H9 (cell line): ENCODE results near the gene MAD1L1. TPM values are rescaled to one million over a fixed set of nuclear protein-coding genes. Genes with fewer than 3 reads are reported as not detected.

ENCODE experiments used
- DNase-seq: peaks from one replicate; pipeline ENCODE4 v3.0.0-alpha.2; 2017
- H2AFZ ChIP-seq: one replicate; pipeline ENCODE4 v1.6.1; 2013; ENCODE audit warnings: mild to moderate bottlenecking, low read length, control low read depth, moderate library complexity
- H2AK5ac ChIP-seq: 2 replicates; pipeline ENCODE4 v1.6.1; 2013; ENCODE audit warnings: low read length, control low read depth, mixed read lengths; ENCODE audit not compliant: insufficient read length
- H2BK120ac ChIP-seq: one replicate; pipeline ENCODE4 v1.6.1; 2013; ENCODE audit warnings: low read depth, mild to moderate bottlenecking, low read length, control low read depth, inconsistent platforms; ENCODE audit not compliant: poor library complexity, severe bottlenecking
- H2BK12ac ChIP-seq: 2 replicates; pipeline ENCODE4 v1.6.1; 2013; ENCODE audit warnings: low read length, control low read depth, mixed read lengths, low read depth; ENCODE audit not compliant: insufficient read length
- H2BK15ac ChIP-seq: 2 replicates; pipeline ENCODE4 v1.6.1; 2013; ENCODE audit warnings: low read depth, low read length, control low read depth
- H2BK20ac ChIP-seq: one replicate; pipeline ENCODE4 v1.6.1; 2013; ENCODE audit warnings: low read depth, mild to moderate bottlenecking, low read length, control low read depth, inconsistent platforms; ENCODE audit not compliant: poor library complexity, severe bottlenecking
- H2BK5ac ChIP-seq: 2 replicates; pipeline ENCODE4 v1.6.1; 2013; ENCODE audit warnings: low read length, control low read depth, mixed read lengths; ENCODE audit not compliant: insufficient read length
- H3K14ac ChIP-seq: 2 replicates; pipeline ENCODE4 v1.6.1; 2013; ENCODE audit warnings: low read length, control low read depth; ENCODE audit not compliant: insufficient read depth
- H3K18ac ChIP-seq: 2 replicates; pipeline ENCODE4 v1.6.1; 2013; ENCODE audit warnings: low read depth, mild to moderate bottlenecking, mixed read lengths, low read length, control low read depth; ENCODE audit not compliant: insufficient read length
- H3K23ac ChIP-seq: 2 replicates; pipeline ENCODE4 v1.6.1; 2013; ENCODE audit warnings: low read length, control low read depth, mixed read lengths, low read depth; ENCODE audit not compliant: insufficient read length
- H3K23me2 ChIP-seq: 2 replicates; pipeline ENCODE4 v1.6.1; 2013; ENCODE audit warnings: low read depth, mild to moderate bottlenecking, mixed read lengths, low read length, control low read depth; ENCODE audit not compliant: insufficient read length, poor library complexity, severe bottlenecking
- H3K27ac ChIP-seq: 2 replicates; pipeline ENCODE4 v1.5.1; 2013; ENCODE audit warnings: low read length, control low read depth, mixed read lengths, low read depth; ENCODE audit not compliant: insufficient read length
- H3K27me3 ChIP-seq: 2 replicates; pipeline ENCODE4 v1.6.1; 2013; ENCODE audit warnings: low read length, control low read depth, inconsistent platforms; ENCODE audit not compliant: insufficient read depth
- H3K4ac ChIP-seq: 2 replicates; pipeline ENCODE4 v1.6.1; 2013; ENCODE audit warnings: low read depth, mild to moderate bottlenecking, control low read depth, inconsistent platforms, low read length, moderate library complexity
- H3K4me1 ChIP-seq: 2 replicates; pipeline ENCODE4 v1.6.1; 2013; ENCODE audit warnings: low read length, control low read depth, inconsistent platforms; ENCODE audit not compliant: insufficient read depth
- H3K4me2 ChIP-seq: 2 replicates; pipeline ENCODE4 v1.6.1; 2013; ENCODE audit warnings: low read length, control low read depth, mixed read lengths; ENCODE audit not compliant: insufficient read length, insufficient read depth
- H3K56ac ChIP-seq: 2 replicates; pipeline ENCODE4 v1.6.1; 2013; ENCODE audit warnings: low read depth, mild to moderate bottlenecking, mixed read lengths, low read length, control low read depth; ENCODE audit not compliant: insufficient read length
- H3K79me1 ChIP-seq: 2 replicates; pipeline ENCODE4 v1.6.1; 2013; ENCODE audit warnings: low read depth, mild to moderate bottlenecking, moderate library complexity, low read length, control low read depth, inconsistent platforms; ENCODE audit not compliant: insufficient read depth, poor library complexity, severe bottlenecking
- H3K79me2 ChIP-seq: 2 replicates; pipeline ENCODE4 v1.6.1; 2013; ENCODE audit warnings: low read length, control low read depth, inconsistent platforms; ENCODE audit not compliant: insufficient read depth
- H3K9ac ChIP-seq: 2 replicates; pipeline ENCODE4 v1.6.1; 2013; ENCODE audit warnings: low read length, control low read depth, mixed read lengths; ENCODE audit not compliant: insufficient read length; ENCODE audit errors: extremely low read depth
- H3K9me3 ChIP-seq: one replicate; pipeline ENCODE4 v1.6.1; 2013; ENCODE audit warnings: low read depth, low read length, inconsistent platforms; ENCODE audit not compliant: control insufficient read depth
- H3T11ph ChIP-seq: one replicate; pipeline ENCODE4 v1.6.1; 2013; ENCODE audit warnings: mild to moderate bottlenecking, low read length, control low read depth, inconsistent platforms
- H4K20me1 ChIP-seq: one replicate; pipeline ENCODE4 v1.6.1; 2013; ENCODE audit not compliant: control insufficient read depth, insufficient read length, insufficient read depth
- H4K5ac ChIP-seq: 2 replicates; pipeline ENCODE4 v1.6.1; 2013; ENCODE audit warnings: low read depth, mild to moderate bottlenecking, mixed read lengths, low read length, control low read depth; ENCODE audit not compliant: insufficient read length
- H4K8ac ChIP-seq: replicated peaks from 2 replicates; pipeline ENCODE4 v1.6.1; 2013; ENCODE audit warnings: low read length, control low read depth, mixed read lengths, low read depth; ENCODE audit not compliant: insufficient read length
- H4K91ac ChIP-seq: 2 replicates; pipeline ENCODE4 v1.6.1; 2013; ENCODE audit warnings: low read depth, mild to moderate bottlenecking, moderate library complexity, mixed read lengths, low read length, control low read depth; ENCODE audit not compliant: insufficient read length
- H3K27ac Mint-ChIP-seq, 3 experiments: 2 replicates in 2 of 3; 3 replicates in 1 of 3; pipeline ENCODE4 v1.8.0; 2020 to 2021; ENCODE audit warnings: mixed read lengths in 3 of 3, mild to moderate bottlenecking in 1 of 3, moderate library complexity in 1 of 3
- H3K27me3 Mint-ChIP-seq: 2 replicates; pipeline ENCODE4 v1.8.0; 2021; ENCODE audit warnings: low read depth, mild to moderate bottlenecking, moderate library complexity, mixed read lengths
- H3K36me3 Mint-ChIP-seq, 3 experiments: 2 replicates in 2 of 3; 3 replicates in 1 of 3; pipeline ENCODE4 v1.8.0; 2020 to 2021; ENCODE audit warnings: low read depth in 3 of 3, mixed read lengths in 3 of 3; ENCODE audit not compliant: insufficient read depth in 1 of 3
- H3K4me1 Mint-ChIP-seq, 2 experiments: 2 replicates each; pipeline ENCODE4 v1.8.0; 2020; ENCODE audit warnings: mixed read lengths in 2 of 2
- H3K4me3 Mint-ChIP-seq, 2 experiments: 2 replicates in 1 of 2; 3 replicates in 1 of 2; pipeline ENCODE4 v1.8.0; 2020 to 2021; ENCODE audit warnings: mild to moderate bottlenecking in 2 of 2, mixed read lengths in 2 of 2, moderate library complexity in 1 of 2
- H3K9me3 Mint-ChIP-seq, 2 experiments: 2 replicates in 1 of 2; 3 replicates in 1 of 2; pipeline ENCODE4 v1.8.0; 2020; ENCODE audit warnings: mild to moderate bottlenecking in 2 of 2, mixed read lengths in 2 of 2, moderate library complexity in 1 of 2
- WGBS: extraction: QIAGEN DNeasy Blood & Tissue Kit; methylation state at CpG from one replicate; pipeline ENCODE4 v1.1.7; 2013; ENCODE audit warnings: missing lambda C conversion rate, low lambda C conversion rate, mixed read lengths; ENCODE audit not compliant: insufficient read length; ENCODE audit errors: extremely low coverage; 5-methylcytosine and 5-hydroxymethylcytosine counted together
- total RNA-seq: library from RNA; stranded (reverse); gene quantifications from 2 replicates; pipeline ENCODE4 v1.2.1, GENCODE V29; 2021
- TF ChIP-seq, protein P1 (sequence below): fragments of 200-600 bp; sonication (generic); conservative IDR thresholded peaks from 3 replicates; pipeline ENCODE4 v1.8.0; 2021; ENCODE audit warnings: antibody characterized with exemption, mild to moderate bottlenecking

MAD1L1 gene
- total RNA-seq, 1 experiment from 2014 or later = 39.0 TPM

DNA sequence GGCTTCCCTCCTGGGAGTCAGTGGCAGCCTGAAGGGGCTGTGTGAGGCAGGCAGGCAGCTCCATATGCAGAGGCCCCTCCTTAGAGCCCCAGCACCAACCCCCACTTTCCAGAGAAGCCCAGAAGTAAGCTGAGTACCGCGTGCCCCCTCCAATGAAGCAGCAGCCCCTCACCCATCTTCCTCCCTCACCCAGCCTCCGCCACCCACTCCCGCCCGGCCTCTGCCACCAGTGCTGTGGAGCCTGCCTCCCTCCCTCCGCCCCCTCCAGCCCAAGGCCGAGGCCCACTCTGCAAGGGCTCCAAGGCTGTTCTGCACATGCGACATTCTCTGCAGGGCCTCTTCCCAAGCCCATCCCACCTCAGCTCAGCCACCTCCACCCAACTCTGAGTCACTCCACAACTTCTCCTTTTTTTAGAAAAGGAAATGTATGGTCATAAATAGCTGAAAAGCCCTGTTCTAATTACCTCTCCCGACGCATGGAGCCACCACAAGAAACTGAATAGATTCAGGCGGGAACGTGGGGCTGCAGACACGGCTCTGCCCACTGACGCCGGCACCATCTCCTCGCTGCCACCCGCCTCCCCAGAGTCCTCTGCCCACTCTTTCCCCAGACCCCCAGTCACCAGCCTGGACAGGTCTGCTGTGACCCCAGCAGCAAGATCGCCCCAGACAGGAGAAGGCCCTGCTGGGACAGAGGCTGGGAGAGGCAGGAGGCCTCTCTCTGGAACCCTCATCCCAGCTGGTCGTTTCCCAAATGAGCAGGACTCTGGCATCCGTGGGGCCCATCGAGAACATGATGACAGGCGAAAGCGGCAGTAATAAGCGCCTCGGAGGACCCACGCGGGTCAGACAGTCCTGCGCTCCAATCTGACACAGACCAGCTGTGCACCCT, 213.9 kb downstream of the MAD1L1 start:
- no peaks in the 10 kb centered on the region for H3K79me1 ChIP-seq
- H3K4me1 Mint-ChIP-seq = peaks cover 5 to 11% of the 10 kb centered on the region in 2 experiments; a peak in 3 of 4 replicates
- no peak overlapping the region for H2BK12ac ChIP-seq
- no peak overlapping the region for H2BK20ac ChIP-seq
- H3K27ac Mint-ChIP-seq = peak overlapping the region; percentile 27 to 86 (median 44); a peak in 3 of 7 replicates
- H2BK5ac ChIP-seq = no peak overlapping the region
- H3K79me2 ChIP-seq = no peaks in the 10 kb centered on the region; the same call in 1 of the 2 replicates
- no peak overlapping the region for H3K4me2 ChIP-seq
- no peak overlapping the region for H4K91ac ChIP-seq
- no CpG with 5 or more reads among the region's 28 CpGs for WGBS
- DNase-seq = no peak
- H2BK15ac ChIP-seq = no peak overlapping the region
- H3K18ac ChIP-seq = no peak overlapping the region
- no peaks in the 10 kb centered on the region; the same call in 1 of the 2 replicates for H3K27me3 Mint-ChIP-seq
- no peaks in the 10 kb centered on the region for H3K27me3 ChIP-seq
- H2BK120ac ChIP-seq = no peak overlapping the region
- peak overlapping the region; percentile 51; the same call in 1 of the 2 replicates for H3K14ac ChIP-seq
- H2AFZ ChIP-seq = no peak overlapping the region
- no peak overlapping the region for H4K5ac ChIP-seq
- H3K9me3 Mint-ChIP-seq = no peaks in the 10 kb centered on the region
- H3T11ph ChIP-seq = no peak overlapping the region
- no peaks in the 10 kb centered on the region for H3K9me3 ChIP-seq
- no peak overlapping the region for H3K23ac ChIP-seq
- no peak overlapping the region for H2AK5ac ChIP-seq
- no peaks in the 10 kb centered on the region for H3K4me1 ChIP-seq
- no peak overlapping the region for H3K56ac ChIP-seq
- no peaks in the 10 kb centered on the region for H4K20me1 ChIP-seq
- no peak overlapping the region for H4K8ac ChIP-seq
- no peak overlapping the region for H3K9ac ChIP-seq
- TF ChIP-seq, protein P1, sequence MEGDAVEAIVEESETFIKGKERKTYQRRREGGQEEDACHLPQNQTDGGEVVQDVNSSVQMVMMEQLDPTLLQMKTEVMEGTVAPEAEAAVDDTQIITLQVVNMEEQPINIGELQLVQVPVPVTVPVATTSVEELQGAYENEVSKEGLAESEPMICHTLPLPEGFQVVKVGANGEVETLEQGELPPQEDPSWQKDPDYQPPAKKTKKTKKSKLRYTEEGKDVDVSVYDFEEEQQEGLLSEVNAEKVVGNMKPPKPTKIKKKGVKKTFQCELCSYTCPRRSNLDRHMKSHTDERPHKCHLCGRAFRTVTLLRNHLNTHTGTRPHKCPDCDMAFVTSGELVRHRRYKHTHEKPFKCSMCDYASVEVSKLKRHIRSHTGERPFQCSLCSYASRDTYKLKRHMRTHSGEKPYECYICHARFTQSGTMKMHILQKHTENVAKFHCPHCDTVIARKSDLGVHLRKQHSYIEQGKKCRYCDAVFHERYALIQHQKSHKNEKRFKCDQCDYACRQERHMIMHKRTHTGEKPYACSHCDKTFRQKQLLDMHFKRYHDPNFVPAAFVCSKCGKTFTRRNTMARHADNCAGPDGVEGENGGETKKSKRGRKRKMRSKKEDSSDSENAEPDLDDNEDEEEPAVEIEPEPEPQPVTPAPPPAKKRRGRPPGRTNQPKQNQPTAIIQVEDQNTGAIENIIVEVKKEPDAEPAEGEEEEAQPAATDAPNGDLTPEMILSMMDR = no peak
- no peaks in the 10 kb centered on the region; a peak in 1 of 7 replicates for H3K36me3 Mint-ChIP-seq
- H3K27ac ChIP-seq = no peak overlapping the region
- H3K4me3 Mint-ChIP-seq = no peak overlapping the region
- H3K23me2 ChIP-seq = peaks cover 4% of the 10 kb centered on the region
- H3K4ac ChIP-seq = no peak overlapping the region; the same call in 1 of the 2 replicates
